Measurements from ENCODE around the gene TRAPPC2.
"Not testable (repeated sequence)": the region's sequence is repeated elsewhere in the genome, so short reads cannot be mapped to it uniquely, and the experiment has no call there.

Gene TRAPPC2

GRCh38 chrX:13685126-13685763 lies 49.2 kb downstream of the TRAPPC2 start:
- H3K36me3 ChIP-seq (ENCODE audit: insufficient read depth, low read length), result no peaks in the 10 kb centered on the region
- H3F3A ChIP-seq (ENCODE audit: low read depth), result no peaks in the 10 kb centered on the region
- H3K9me2 ChIP-seq (replicated peaks; ENCODE audit: low read depth, low read length), result no peaks in the 10 kb centered on the region
- peaks cover 11% of the 10 kb centered on the region for H3K4me1 ChIP-seq (ENCODE audit: insufficient read depth, low read length, poor library complexity, severe bottlenecking)
- no peak overlapping the region for H3K9ac ChIP-seq (ENCODE audit: low read depth, low read length, poor library complexity, severe bottlenecking)
- H3K4me3 ChIP-seq (ENCODE audit: low read length, poor library complexity, severe bottlenecking), result no peak overlapping the region
- no peaks in the 10 kb centered on the region for H4K20me1 ChIP-seq (ENCODE audit: insufficient read depth, low read length, poor library complexity, severe bottlenecking)
- no peaks in the 10 kb centered on the region for H3K9me3 ChIP-seq (ENCODE audit: insufficient read depth, low read depth, low read length)
- TF ChIP-seq, protein P1, sequence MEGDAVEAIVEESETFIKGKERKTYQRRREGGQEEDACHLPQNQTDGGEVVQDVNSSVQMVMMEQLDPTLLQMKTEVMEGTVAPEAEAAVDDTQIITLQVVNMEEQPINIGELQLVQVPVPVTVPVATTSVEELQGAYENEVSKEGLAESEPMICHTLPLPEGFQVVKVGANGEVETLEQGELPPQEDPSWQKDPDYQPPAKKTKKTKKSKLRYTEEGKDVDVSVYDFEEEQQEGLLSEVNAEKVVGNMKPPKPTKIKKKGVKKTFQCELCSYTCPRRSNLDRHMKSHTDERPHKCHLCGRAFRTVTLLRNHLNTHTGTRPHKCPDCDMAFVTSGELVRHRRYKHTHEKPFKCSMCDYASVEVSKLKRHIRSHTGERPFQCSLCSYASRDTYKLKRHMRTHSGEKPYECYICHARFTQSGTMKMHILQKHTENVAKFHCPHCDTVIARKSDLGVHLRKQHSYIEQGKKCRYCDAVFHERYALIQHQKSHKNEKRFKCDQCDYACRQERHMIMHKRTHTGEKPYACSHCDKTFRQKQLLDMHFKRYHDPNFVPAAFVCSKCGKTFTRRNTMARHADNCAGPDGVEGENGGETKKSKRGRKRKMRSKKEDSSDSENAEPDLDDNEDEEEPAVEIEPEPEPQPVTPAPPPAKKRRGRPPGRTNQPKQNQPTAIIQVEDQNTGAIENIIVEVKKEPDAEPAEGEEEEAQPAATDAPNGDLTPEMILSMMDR (conservative IDR thresholded peaks at IDR 0.05; ENCODE audit: low read length), result no peak
- TF ChIP-seq EZH2phosphoT487 (IDR thresholded peaks at IDR 0.05; ENCODE audit: borderline replicate concordance), result no peak
- H3K27me3 ChIP-seq (ENCODE audit: insufficient read depth, low read length, poor library complexity, severe bottlenecking), result no peaks in the 10 kb centered on the region
- H3K4me2 ChIP-seq (ENCODE audit: low read depth, low read length, poor library complexity, severe bottlenecking), result no peak overlapping the region
- H3K79me2 ChIP-seq (ENCODE audit: insufficient read depth, low read length), result peaks cover 14% of the 10 kb centered on the region
- H2AFZ ChIP-seq (ENCODE audit: low read length), result no peak overlapping the region

- Histone ChIP-seq H2AFZ (ENCODE audit: low read length) (no peak overlapping the region), H3K36me3 (ENCODE audit: insufficient read depth, low read length) (no peaks in the 10 kb centered on the region), H3K4me3 (ENCODE audit: low read length, poor library complexity, severe bottlenecking) (no peak overlapping the region), H3K9me2 (replicated peaks; ENCODE audit: low read depth, low read length) (no peaks in the 10 kb centered on the region), H3K79me2 (ENCODE audit: insufficient read depth, low read length) (peaks cover 5% of the 10 kb centered on the region), H3K4me2 (ENCODE audit: low read depth, low read length, poor library complexity, severe bottlenecking) (no peak overlapping the region), H3K4me1 (ENCODE audit: insufficient read depth, low read length, poor library complexity, severe bottlenecking) (peaks cover 14% of the 10 kb centered on the region), H3K27me3 (ENCODE audit: insufficient read depth, low read length, poor library complexity, severe bottlenecking) (no peaks in the 10 kb centered on the region), H4K20me1 (ENCODE audit: insufficient read depth, low read length, poor library complexity, severe bottlenecking) (no peaks in the 10 kb centered on the region), H3F3A (ENCODE audit: low read depth) (no peaks in the 10 kb centered on the region), H3K9me3 (ENCODE audit: insufficient read depth, low read depth, low read length) (no peaks in the 10 kb centered on the region), H3K9ac (ENCODE audit: low read depth, low read length, poor library complexity, severe bottlenecking) (no peak overlapping the region)
- TF ChIP-seq EZH2phosphoT487 (IDR thresholded peaks at IDR 0.05; ENCODE audit: borderline replicate concordance), result no peak
- TF ChIP-seq, protein P1 (conservative IDR thresholded peaks at IDR 0.05; ENCODE audit: low read length), result no peak
Measured at GRCh38 chrX:13684361-13684760, 50.1 kb downstream of the TRAPPC2 start.

DNA sequence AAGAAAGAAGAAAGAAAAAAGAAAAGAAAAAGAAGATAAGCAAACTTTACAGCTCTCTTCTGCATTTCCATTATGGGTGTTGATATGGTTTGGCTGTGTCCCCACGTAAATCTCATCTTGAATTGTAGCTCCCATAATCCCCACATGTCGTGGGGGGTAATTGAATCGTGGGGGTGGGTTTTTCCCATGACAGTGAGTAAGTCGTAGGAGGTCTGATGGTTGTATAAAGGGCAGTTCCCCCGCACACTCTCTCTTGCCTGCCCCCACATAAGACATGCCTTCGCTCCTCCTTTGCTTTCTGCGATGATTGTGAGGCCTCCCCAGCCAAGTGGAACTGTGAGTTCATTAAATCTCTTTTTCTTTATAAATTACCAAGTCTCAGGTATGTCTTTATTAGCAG lies 52.8 kb downstream of the TRAPPC2 start:
- Histone ChIP-seq H3K4me1 (ENCODE audit: insufficient read depth, low read length, poor library complexity, severe bottlenecking) (peaks cover 9% of the 10 kb centered on the region), H3F3A (ENCODE audit: low read depth) (no peaks in the 10 kb centered on the region), H3K4me2 (ENCODE audit: low read depth, low read length, poor library complexity, severe bottlenecking) (no peak overlapping the region), H3K9me2 (replicated peaks; ENCODE audit: low read depth, low read length) (no peaks in the 10 kb centered on the region), H2AFZ (ENCODE audit: low read length) (no peak overlapping the region), H3K9me3 (ENCODE audit: insufficient read depth, low read depth, low read length) (no peaks in the 10 kb centered on the region), H4K20me1 (ENCODE audit: insufficient read depth, low read length, poor library complexity, severe bottlenecking) (no peaks in the 10 kb centered on the region), H3K79me2 (ENCODE audit: insufficient read depth, low read length) (no peaks in the 10 kb centered on the region), H3K36me3 (ENCODE audit: insufficient read depth, low read length) (no peaks in the 10 kb centered on the region), H3K27me3 (ENCODE audit: insufficient read depth, low read length, poor library complexity, severe bottlenecking) (no peaks in the 10 kb centered on the region), H3K4me3 (ENCODE audit: low read length, poor library complexity, severe bottlenecking) (no peak overlapping the region), H3K9ac (ENCODE audit: low read depth, low read length, poor library complexity, severe bottlenecking) (no peak overlapping the region)
- TF ChIP-seq, protein P1 (conservative IDR thresholded peaks at IDR 0.05; ENCODE audit: low read length), result no peak
- TF ChIP-seq EZH2phosphoT487 (IDR thresholded peaks at IDR 0.05; ENCODE audit: borderline replicate concordance), result no peak

DNA sequence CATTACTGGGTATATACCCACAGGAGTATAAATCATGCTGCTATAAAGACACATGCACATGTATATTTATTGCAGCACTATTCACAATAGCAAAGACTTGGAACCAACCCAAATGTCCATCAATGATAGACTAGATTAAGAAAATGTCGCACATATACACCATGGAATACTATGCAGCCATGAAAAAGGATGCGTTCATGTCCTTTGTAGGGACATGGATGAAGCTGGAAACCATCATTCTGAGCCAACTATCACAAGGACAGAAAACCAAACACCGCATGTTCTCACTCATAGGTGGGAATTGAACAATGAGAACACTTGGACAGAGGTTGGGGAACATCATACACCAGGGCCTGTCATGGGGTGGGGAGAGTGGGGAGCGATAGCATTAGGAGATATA lies 54.7 kb downstream of the TRAPPC2 start:
- H2AFZ ChIP-seq (ENCODE audit: low read length); H3K36me3 ChIP-seq (ENCODE audit: insufficient read depth, low read length); H3K9me2 ChIP-seq (replicated peaks; ENCODE audit: low read depth, low read length); H3F3A ChIP-seq (ENCODE audit: low read depth); H3K4me1 ChIP-seq (ENCODE audit: insufficient read depth, low read length, poor library complexity, severe bottlenecking); H3K9ac ChIP-seq (ENCODE audit: low read depth, low read length, poor library complexity, severe bottlenecking); H3K4me2 ChIP-seq (ENCODE audit: low read depth, low read length, poor library complexity, severe bottlenecking); H3K79me2 ChIP-seq (ENCODE audit: insufficient read depth, low read length); H3K4me3 ChIP-seq (ENCODE audit: low read length, poor library complexity, severe bottlenecking); H3K9me3 ChIP-seq (ENCODE audit: insufficient read depth, low read depth, low read length); H3K27me3 ChIP-seq (ENCODE audit: insufficient read depth, low read length, poor library complexity, severe bottlenecking); H4K20me1 ChIP-seq (ENCODE audit: insufficient read depth, low read length, poor library complexity, severe bottlenecking): not testable (repeated sequence)
